A673 (cell line): ENCODE data around the gene PLCB2.

ENCODE experiments used
- EZH2 ChIP-seq: fragments of 200-600 bp; sonication (generic); IDR thresholded peaks from 2 replicates; pipeline ENCODE4 v1.6.1; 2017; ENCODE audit warnings: borderline replicate concordance, low read depth, mild to moderate bottlenecking, mixed read lengths, antibody characterized with exemption, low read length; ENCODE audit not compliant: poor library complexity, severe bottlenecking
- TF ChIP-seq, protein P1 (sequence below): fragments of 300-800, 200-600 bp; sonication (generic); conservative IDR thresholded peaks from 2 replicates; pipeline ENCODE4 v1.5.1; 2017; ENCODE audit warnings: low read depth, mild to moderate bottlenecking, antibody characterized with exemption, low read length, moderate library complexity, mixed read lengths

DNA sequence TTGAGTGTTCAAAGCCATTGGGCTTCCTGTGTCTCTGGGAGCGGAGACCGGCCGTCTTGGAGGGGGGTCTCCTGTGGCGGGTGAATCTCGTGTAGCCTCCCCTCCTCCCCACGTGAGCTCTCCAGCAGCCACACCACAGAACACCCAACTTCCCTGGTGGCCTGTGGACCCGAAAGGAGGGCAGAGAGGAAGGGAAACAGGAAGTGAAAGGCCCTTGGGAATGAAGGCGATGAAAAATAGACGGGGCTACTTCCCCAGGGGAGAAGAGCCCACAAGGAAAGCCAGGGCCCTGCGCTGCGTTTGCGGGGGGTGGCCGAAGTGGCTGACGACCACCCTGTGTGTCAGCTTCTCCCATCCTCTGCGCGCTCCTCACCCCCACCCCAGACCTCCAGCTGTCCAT, 30.3 kb downstream of the PLCB2 start:
- TF ChIP-seq EZH2 = no peak
- TF ChIP-seq, protein P1, sequence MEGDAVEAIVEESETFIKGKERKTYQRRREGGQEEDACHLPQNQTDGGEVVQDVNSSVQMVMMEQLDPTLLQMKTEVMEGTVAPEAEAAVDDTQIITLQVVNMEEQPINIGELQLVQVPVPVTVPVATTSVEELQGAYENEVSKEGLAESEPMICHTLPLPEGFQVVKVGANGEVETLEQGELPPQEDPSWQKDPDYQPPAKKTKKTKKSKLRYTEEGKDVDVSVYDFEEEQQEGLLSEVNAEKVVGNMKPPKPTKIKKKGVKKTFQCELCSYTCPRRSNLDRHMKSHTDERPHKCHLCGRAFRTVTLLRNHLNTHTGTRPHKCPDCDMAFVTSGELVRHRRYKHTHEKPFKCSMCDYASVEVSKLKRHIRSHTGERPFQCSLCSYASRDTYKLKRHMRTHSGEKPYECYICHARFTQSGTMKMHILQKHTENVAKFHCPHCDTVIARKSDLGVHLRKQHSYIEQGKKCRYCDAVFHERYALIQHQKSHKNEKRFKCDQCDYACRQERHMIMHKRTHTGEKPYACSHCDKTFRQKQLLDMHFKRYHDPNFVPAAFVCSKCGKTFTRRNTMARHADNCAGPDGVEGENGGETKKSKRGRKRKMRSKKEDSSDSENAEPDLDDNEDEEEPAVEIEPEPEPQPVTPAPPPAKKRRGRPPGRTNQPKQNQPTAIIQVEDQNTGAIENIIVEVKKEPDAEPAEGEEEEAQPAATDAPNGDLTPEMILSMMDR = no peak
